Right lobe of liver (tissue), 6 donors: ENCODE data around the gene FAM222B. TPM values are rescaled to one million over a fixed set of nuclear protein-coding genes. Genes with fewer than 3 reads are reported as not detected.

Source experiments
- ATAC-seq, 4 donors: fragments of 200-7000 bp; cut with Tn5 transposase; one replicate each; pipeline ENCODE4 v1.9.1; 2020; ENCODE audit warnings: mild to moderate bottlenecking in 4 of 4, moderate library complexity in 4 of 4
- DNase-seq, 3 donors: peaks; one replicate each; pipeline ENCODE4 v3.0.0-alpha.2; 2020
- H3K27ac ChIP-seq, 3 donors: fragments of 200-600 bp; one replicate each; pipeline ENCODE4 v1.8.0; 2022
- H3K27me3 ChIP-seq, 2 donors: fragments of 200-600 bp; one replicate each; pipeline ENCODE4 v1.8.0; 2022
- H3K36me3 ChIP-seq, 4 donors: fragments of 200-600 bp; sonication (generic) in 1 of 4; one replicate each; pipeline versions ENCODE4 v1.5.1 to v1.8.0; 2017 to 2022; ENCODE audit warnings: control low read depth in 1 of 4
- H3K4me1 ChIP-seq, 4 donors: fragments of 200-600 bp; sonication (generic) in 1 of 4; one replicate each; pipeline versions ENCODE4 v1.5.1 to v1.8.0; 2017 to 2022; ENCODE audit warnings: control low read depth in 1 of 4
- H3K4me3 ChIP-seq, 3 donors: fragments of 200-600 bp; one replicate each; pipeline ENCODE4 v1.8.0; 2022
- H3K9me3 ChIP-seq, 4 donors: fragments of 200-600 bp; sonication (generic) in 1 of 4; one replicate each; pipeline versions ENCODE4 v1.5.1 to v1.8.0; 2017 to 2022; ENCODE audit warnings: control low read depth in 1 of 4
- CTCF ChIP-seq, 4 donors: fragments of 200-600 bp in 3 of 4; fragments of 450-650 bp in 1 of 4; IDR thresholded peaks; one replicate each; pipeline versions ENCODE4 v1.5.1 to v1.8.0; 2016 to 2022; ENCODE audit warnings: antibody characterized with exemption in 4 of 4, mild to moderate bottlenecking in 2 of 4
- POLR2A ChIP-seq: fragments of 450-650 bp; IDR thresholded peaks from one replicate; pipeline ENCODE4 v1.6.1; 2017; ENCODE audit warnings: antibody characterized with exemption, mild to moderate bottlenecking
- WGBS: methylation state at CpG from one replicate; pipeline ENCODE4 v1.1.6; 2018; ENCODE audit warnings: low coverage, low lambda C conversion rate; ENCODE audit not compliant: insufficient coverage; ENCODE audit errors: missing lambda C conversion rate; 5-methylcytosine and 5-hydroxymethylcytosine counted together
- intact Hi-C, 2 donors: fragments of 100-400 bp; cut with DNase I; formaldehyde crosslinking; loops; one replicate each; pipeline versions ENCODE4 v1.11.2 to v1.14.1; 2022
- total RNA-seq, 6 experiments: library from RNA; depleted of rRNA in 2 of 6; stranded (reverse); fragments of >200 nt in 2 of 6; fragmentation: NEBNext Ultra II Directional in 3 of 6; extraction: Animal tissue kit (Norgen Biotek cat#: 25700) in 3 of 6; gene quantifications; one replicate each; pipeline versions ENCODE4 v1.1.0 to v1.2.4, GENCODE V29; 2016 to 2023
- donor health status: DM: no; HTN: yes; CAD: no.
- donor health status: DM: no; HTN: no; CAD: no.
- donor health status: DM: no; HTN: no; CAD: no.
- donor health status: DM: no; HTN: yes; CAD: no.
- donor health status: DM: no; HTN: yes; CAD: no.

FAM222B gene
- total RNA-seq, 6 experiments from 2014 or later: 5.8 to 12.0 (median 8.8) TPM

DNA sequence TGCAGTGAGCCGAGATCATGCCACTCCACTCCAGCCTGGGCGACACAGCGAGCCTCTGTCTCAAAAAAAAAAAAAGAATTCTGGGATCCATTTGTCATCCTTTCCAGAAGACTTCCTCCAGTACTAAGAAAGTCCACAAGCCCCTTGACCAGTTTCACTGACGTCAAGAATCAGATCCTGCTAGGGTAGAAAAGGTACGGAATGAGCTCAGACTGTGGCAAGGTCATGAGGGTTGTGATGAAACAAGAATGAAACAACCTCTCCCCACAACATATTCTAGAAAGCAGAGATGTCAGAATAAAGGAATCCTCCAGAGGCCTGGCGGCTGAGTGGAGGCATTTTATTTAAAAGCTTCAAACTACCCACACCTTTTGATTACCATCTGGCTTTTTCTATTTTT is 68.9 kb downstream of the FAM222B start:
- Histone ChIP-seq H3K27me3 (no peaks in the 10 kb centered on the region), H3K27ac (no peak overlapping the region), H3K4me3 (no peak overlapping the region), H3K9me3 (no peaks in the 10 kb centered on the region), H3K36me3 (no peaks in the 10 kb centered on the region), H3K4me1 (peaks cover 0 to 4% (median 0%) of the 10 kb centered on the region in 4 donors)
- 73% methylated on average over 6 of the region's 6 CpGs for WGBS
- DNase-seq: no peak
- TF ChIP-seq POLR2A (no peak), CTCF (IDR thresholded peaks at IDR 0.05) (no peak)
- ATAC-seq: no peak
- intact Hi-C loops: no loop called here

DNA sequence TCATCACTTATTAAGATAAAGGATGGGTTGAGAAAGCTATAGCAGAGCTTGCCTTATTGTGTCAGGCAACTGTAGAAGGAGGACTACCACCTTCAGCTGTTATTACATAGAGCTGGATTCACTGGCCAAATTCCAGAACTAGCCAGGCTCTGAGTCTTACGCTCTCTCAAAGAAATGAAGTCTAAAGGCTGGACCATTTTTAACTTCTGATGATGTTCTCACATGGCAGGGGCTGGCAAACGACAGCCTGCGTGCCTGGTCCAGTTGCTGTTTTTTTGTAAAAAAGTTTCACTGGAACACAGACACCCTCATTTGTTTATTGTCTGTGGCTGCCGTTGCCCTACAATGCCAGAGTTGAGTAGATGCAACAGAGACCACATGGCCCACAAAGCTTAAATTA is 77.6 kb downstream of the FAM222B start:
- Histone ChIP-seq H3K27ac (no peak overlapping the region), H3K9me3 (no peaks in the 10 kb centered on the region), H3K4me3 (no peak overlapping the region), H3K4me1 (peaks cover 0 to 11% (median 0%) of the 10 kb centered on the region in 4 donors), H3K36me3 (peaks cover 0 to 14% (median 1%) of the 10 kb centered on the region in 4 donors), H3K27me3 (no peaks in the 10 kb centered on the region)
- ATAC-seq (no peak), DNase-seq (no peak)
- WGBS: 76% methylated on average over 4 of the region's 4 CpGs
- intact Hi-C loops: loop anchor here in 1 of 2 donors (10.0 kb wide), 1 partner anchor 90 kb away; the partner anchor contains the start of gene ERAL1
- TF ChIP-seq CTCF (IDR thresholded peaks at IDR 0.05) (no peak), POLR2A (no peak)

GRCh38 chr17:28763804-28764266 is 78.8 kb downstream of the FAM222B start:
- DNase-seq: peak in 2 of 3 donors; percentile 57 to 81
- intact Hi-C loops: loop anchor here in 1 of 2 donors (10.0 kb wide), 1 partner anchor 91 kb away; the partner anchor contains the start of gene ERAL1
- ATAC-seq: peak; percentile 72 to 82 (median 76)
- peaks cover 0 to 14% (median 1%) of the 10 kb centered on the region in 4 donors for H3K36me3 ChIP-seq
- H3K4me1 ChIP-seq: peaks cover 0 to 11% (median 0%) of the 10 kb centered on the region in 4 donors
- TF ChIP-seq POLR2A: no peak
- peak; percentile 93 to 96 (median 94) for TF ChIP-seq CTCF (IDR thresholded peaks at IDR 0.05)
- H3K27me3 ChIP-seq: no peaks in the 10 kb centered on the region
- WGBS: 35% methylated on average over 4 of the region's 5 CpGs
- H3K27ac ChIP-seq: no peak overlapping the region
- no peaks in the 10 kb centered on the region for H3K9me3 ChIP-seq
- no peak overlapping the region for H3K4me3 ChIP-seq

DNA sequence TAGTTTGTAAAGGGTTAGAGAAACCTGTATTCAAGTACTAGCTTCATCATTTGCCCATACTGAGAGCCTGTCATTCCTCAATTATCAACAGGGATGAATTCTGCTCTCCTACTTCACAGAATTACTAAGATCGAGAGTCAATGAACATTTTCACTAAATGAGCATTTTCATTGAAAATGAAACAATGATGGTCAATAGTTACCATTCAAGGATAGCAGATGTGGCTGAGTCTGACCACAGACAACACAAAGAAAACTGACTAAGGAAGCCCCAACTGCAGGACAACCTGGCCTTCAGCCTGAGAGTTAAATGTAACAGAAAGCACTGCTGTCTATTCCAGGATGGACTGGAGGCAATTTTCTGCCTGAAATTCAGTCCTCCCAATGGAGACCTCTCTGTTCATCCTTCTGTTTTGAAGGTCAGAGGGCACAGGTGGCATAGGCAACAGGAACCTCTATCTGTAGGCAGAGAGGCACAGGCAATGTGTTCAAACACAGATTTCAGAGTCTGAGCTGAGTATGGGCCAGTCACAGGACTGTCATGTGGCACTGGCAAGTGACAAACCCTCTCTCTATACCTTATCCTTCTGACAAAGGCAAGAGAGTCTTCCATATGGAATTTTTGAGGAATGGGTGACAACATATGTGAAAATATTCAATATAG is 79.3 kb downstream of the FAM222B start:
- Histone ChIP-seq H3K36me3 (peaks cover 0 to 19% (median 1%) of the 10 kb centered on the region in 4 donors), H3K4me3 (no peak overlapping the region), H3K27me3 (no peaks in the 10 kb centered on the region), H3K27ac (no peak overlapping the region), H3K4me1 (peaks cover 0 to 11% (median 0%) of the 10 kb centered on the region in 4 donors), H3K9me3 (no peaks in the 10 kb centered on the region)
- ATAC-seq (peak in 1 of 4 donors; percentile 18), DNase-seq (no peak)
- intact Hi-C loops: loop anchor here in 1 of 2 donors (10.0 kb wide), 1 partner anchor 92 kb away; the partner anchor contains the start of gene ERAL1
- TF ChIP-seq CTCF (IDR thresholded peaks at IDR 0.05): no peak
- TF ChIP-seq POLR2A: no peak
- 71% methylated on average over 1 of the region's 1 CpG for WGBS
